ENCODE measurements around the gene ARHGEF17.
A peak's percentile ranks its signal among the peaks of the same experiment; 100 is the strongest.

The ARHGEF17 gene

GRCh38 chr11:73315293-73316020, 7.4 kb downstream of the ARHGEF17 start:
- no peak for DNase-seq

GRCh38 chr11:73316422-73316821, 8.3 kb downstream of the ARHGEF17 start:
- no peak for DNase-seq

GRCh38 chr11:73317373-73317772, 9.3 kb downstream of the ARHGEF17 start:
- no peak for DNase-seq

GRCh38 chr11:73317803-73318202, 9.7 kb downstream of the ARHGEF17 start:
- DNase-seq, result no peak

GRCh38 chr11:73318501-73319011, 10.5 kb downstream of the ARHGEF17 start:
- DNase-seq, result no peak

GRCh38 chr11:73320763-73321603, 12.9 kb downstream of the ARHGEF17 start:
- DNase-seq, result no peak

GRCh38 chr11:73321604-73322381, 13.7 kb downstream of the ARHGEF17 start:
- DNase-seq, result no peak

GRCh38 chr11:73322382-73323306, 14.6 kb downstream of the ARHGEF17 start:
- DNase-seq, result peak in 1 of 2 donors; percentile 42

- no peak for DNase-seq
Observed at GRCh38 chr11:73323464-73323863, 15.4 kb downstream of the ARHGEF17 start.

- DNase-seq, result no peak
Observed at GRCh38 chr11:73324116-73324515, 16.0 kb downstream of the ARHGEF17 start.

- DNase-seq, result no peak
Observed at GRCh38 chr11:73324665-73325035, 16.6 kb downstream of the ARHGEF17 start.

- no peak for DNase-seq
Observed at GRCh38 chr11:73325036-73325981, 17.2 kb downstream of the ARHGEF17 start.

GRCh38 chr11:73326929-73327811, 19.1 kb downstream of the ARHGEF17 start:
- DNase-seq, result no peak

GRCh38 chr11:73327812-73328364, 19.8 kb downstream of the ARHGEF17 start:
- no peak for DNase-seq

- no peak for DNase-seq
Observed at GRCh38 chr11:73330569-73331093, 22.6 kb downstream of the ARHGEF17 start.

GRCh38 chr11:73331138-73331916, 23.3 kb downstream of the ARHGEF17 start:
- DNase-seq, result no peak

- no peak for DNase-seq
Observed at GRCh38 chr11:73333173-73333572, 25.1 kb downstream of the ARHGEF17 start.

GRCh38 chr11:73333640-73334383, 25.7 kb downstream of the ARHGEF17 start:
- DNase-seq, result no peak

Measured in CD4-positive, alpha-beta T cell treated with Interleukin-1 beta for 1 hour (primary cell).